Osteoblast (primary cell): Measurements from ENCODE around the gene UBD. TPM values are rescaled to one million over a fixed set of nuclear protein-coding genes. Genes with fewer than 3 reads are reported as not detected.

ENCODE experiments used
- DNase-seq: peaks from one replicate; pipeline ENCODE4 v3.0.0; 2011; ENCODE audit warnings: low spot score, mixed read lengths; ENCODE audit not compliant: insufficient read length; ENCODE audit errors: missing footprints
- H2AFZ ChIP-seq: 2 replicates; pipeline ENCODE4 v1.6.0; 2011; ENCODE audit warnings: mild to moderate bottlenecking, low read length
- H3K27ac ChIP-seq: 2 replicates; pipeline ENCODE4 v1.5.1; 2011; ENCODE audit warnings: mild to moderate bottlenecking, low read depth, low read length, moderate library complexity
- H3K27me3 ChIP-seq: 2 replicates; pipeline ENCODE4 v1.6.0; 2012; ENCODE audit warnings: mild to moderate bottlenecking, control low read depth, inconsistent platforms, low read length, moderate library complexity; ENCODE audit not compliant: insufficient read depth
- H3K36me3 ChIP-seq: 2 replicates; pipeline ENCODE4 v1.5.1; 2011; ENCODE audit warnings: mild to moderate bottlenecking, low read length, control low read depth, moderate library complexity; ENCODE audit not compliant: insufficient read depth
- H3K4me1 ChIP-seq: 2 replicates; pipeline ENCODE4 v1.5.1; 2011; ENCODE audit warnings: mild to moderate bottlenecking, low read length, control low read depth, moderate library complexity; ENCODE audit not compliant: insufficient read depth
- H3K4me2 ChIP-seq: 2 replicates; pipeline ENCODE4 v1.6.0; 2011; ENCODE audit warnings: mild to moderate bottlenecking, low read length; ENCODE audit not compliant: insufficient read depth
- H3K4me3 ChIP-seq: fragments of 200-600 bp; sonication (generic); 3 replicates; pipeline ENCODE4 v1.5.1; 2012; ENCODE audit warnings: mild to moderate bottlenecking, low read length, inconsistent platforms; ENCODE audit not compliant: insufficient read depth
- H3K79me2 ChIP-seq: 2 replicates; pipeline ENCODE4 v1.6.0; 2012; ENCODE audit warnings: mild to moderate bottlenecking, low read length, control low read depth, inconsistent platforms; ENCODE audit not compliant: insufficient read depth
- H3K9me3 ChIP-seq: 2 replicates; pipeline ENCODE4 v1.5.1; 2011; ENCODE audit warnings: low read depth, low read length, control low read depth
- H4K20me1 ChIP-seq: 2 replicates; pipeline ENCODE4 v1.6.0; 2012; ENCODE audit warnings: mild to moderate bottlenecking, low read length, control low read depth; ENCODE audit not compliant: insufficient read depth
- total RNA-seq: library from RNA; depleted of rRNA; stranded (reverse); fragments of >200 nt; gene quantifications from 2 replicates; pipeline ENCODE4 v1.2.3, GENCODE V29; 2012
- TF ChIP-seq, protein P1 (sequence below): IDR thresholded peaks from 2 replicates; pipeline ENCODE4 v1.5.1; 2011; ENCODE audit warnings: mild to moderate bottlenecking, low read depth, low read length, moderate library complexity; ENCODE audit errors: extremely low read depth

The UBD gene
- total RNA-seq, 1 donor = not detected

DNA sequence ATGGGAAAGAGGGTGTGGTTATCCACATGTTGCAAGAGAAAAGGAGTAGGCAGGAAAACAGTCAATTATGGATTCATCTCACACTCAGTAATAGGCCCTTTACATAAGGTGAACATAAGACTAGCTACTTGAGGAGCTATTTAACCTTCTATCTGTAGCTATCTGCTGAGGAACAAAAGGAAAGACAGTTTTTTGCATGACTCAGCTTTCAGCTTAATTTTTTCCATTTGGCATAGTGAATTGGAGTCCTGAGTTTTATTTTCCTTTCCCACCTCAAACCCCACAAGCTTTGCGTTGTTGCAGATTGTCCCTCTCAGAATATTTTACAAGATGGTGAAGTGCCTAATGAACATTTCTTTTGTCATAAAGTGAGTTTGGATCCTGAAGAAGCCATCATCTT, 32.4 kb downstream of the UBD start:
- no peaks in the 10 kb centered on the region for H3K4me1 ChIP-seq
- H3K4me3 ChIP-seq = no peak overlapping the region
- H3K9me3 ChIP-seq = no peaks in the 10 kb centered on the region
- no peaks in the 10 kb centered on the region for H3K79me2 ChIP-seq
- H3K4me2 ChIP-seq = no peak overlapping the region
- no peak overlapping the region for H2AFZ ChIP-seq
- H3K27ac ChIP-seq = no peak overlapping the region
- DNase-seq = no peak
- no peaks in the 10 kb centered on the region for H3K36me3 ChIP-seq
- H4K20me1 ChIP-seq = no peaks in the 10 kb centered on the region
- H3K27me3 ChIP-seq = no peaks in the 10 kb centered on the region
- TF ChIP-seq, protein P1, sequence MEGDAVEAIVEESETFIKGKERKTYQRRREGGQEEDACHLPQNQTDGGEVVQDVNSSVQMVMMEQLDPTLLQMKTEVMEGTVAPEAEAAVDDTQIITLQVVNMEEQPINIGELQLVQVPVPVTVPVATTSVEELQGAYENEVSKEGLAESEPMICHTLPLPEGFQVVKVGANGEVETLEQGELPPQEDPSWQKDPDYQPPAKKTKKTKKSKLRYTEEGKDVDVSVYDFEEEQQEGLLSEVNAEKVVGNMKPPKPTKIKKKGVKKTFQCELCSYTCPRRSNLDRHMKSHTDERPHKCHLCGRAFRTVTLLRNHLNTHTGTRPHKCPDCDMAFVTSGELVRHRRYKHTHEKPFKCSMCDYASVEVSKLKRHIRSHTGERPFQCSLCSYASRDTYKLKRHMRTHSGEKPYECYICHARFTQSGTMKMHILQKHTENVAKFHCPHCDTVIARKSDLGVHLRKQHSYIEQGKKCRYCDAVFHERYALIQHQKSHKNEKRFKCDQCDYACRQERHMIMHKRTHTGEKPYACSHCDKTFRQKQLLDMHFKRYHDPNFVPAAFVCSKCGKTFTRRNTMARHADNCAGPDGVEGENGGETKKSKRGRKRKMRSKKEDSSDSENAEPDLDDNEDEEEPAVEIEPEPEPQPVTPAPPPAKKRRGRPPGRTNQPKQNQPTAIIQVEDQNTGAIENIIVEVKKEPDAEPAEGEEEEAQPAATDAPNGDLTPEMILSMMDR = no peak

DNA sequence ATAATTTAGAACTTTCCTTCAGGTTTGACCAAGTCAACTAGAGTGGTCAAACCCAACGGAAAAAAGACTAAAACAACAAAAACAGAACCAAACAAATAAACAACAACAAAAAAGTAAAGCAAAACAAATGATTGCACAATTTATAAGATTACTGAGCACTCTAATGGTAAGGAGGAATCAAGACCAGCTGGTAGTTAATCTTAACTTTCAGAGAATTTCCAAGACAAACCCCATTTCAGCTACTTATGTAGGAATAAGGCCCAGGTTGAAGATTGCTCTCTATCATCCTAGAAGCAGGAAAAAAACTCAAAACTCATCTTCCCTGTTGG, 34.3 kb downstream of the UBD start:
- no peaks in the 10 kb centered on the region for H3K9me3 ChIP-seq
- TF ChIP-seq, protein P1 = no peak
- H3K27me3 ChIP-seq = no peaks in the 10 kb centered on the region

GRCh38 chr6:29524444-29525310, 34.9 kb downstream of the UBD start:
- no peaks in the 10 kb centered on the region for H4K20me1 ChIP-seq
- DNase-seq = no peak
- no peaks in the 10 kb centered on the region for H3K36me3 ChIP-seq
- no peaks in the 10 kb centered on the region for H3K27me3 ChIP-seq
- no peak overlapping the region for H3K4me3 ChIP-seq
- no peaks in the 10 kb centered on the region for H3K79me2 ChIP-seq
- no peak overlapping the region for H3K27ac ChIP-seq
- TF ChIP-seq, protein P1 = no peak
- H3K4me1 ChIP-seq = no peaks in the 10 kb centered on the region
- H3K9me3 ChIP-seq = no peaks in the 10 kb centered on the region
- H2AFZ ChIP-seq = no peak overlapping the region
- no peak overlapping the region for H3K4me2 ChIP-seq

More for the DNA sequence above, 34.3 kb downstream of the UBD start:
- Histone ChIP-seq H2AFZ (no peak overlapping the region), H3K4me1 (no peaks in the 10 kb centered on the region), H4K20me1 (no peaks in the 10 kb centered on the region), H3K4me2 (no peak overlapping the region), H3K36me3 (no peaks in the 10 kb centered on the region), H3K4me3 (no peak overlapping the region), H3K27ac (no peak overlapping the region), H3K79me2 (no peaks in the 10 kb centered on the region)
- no peak for DNase-seq

DNA sequence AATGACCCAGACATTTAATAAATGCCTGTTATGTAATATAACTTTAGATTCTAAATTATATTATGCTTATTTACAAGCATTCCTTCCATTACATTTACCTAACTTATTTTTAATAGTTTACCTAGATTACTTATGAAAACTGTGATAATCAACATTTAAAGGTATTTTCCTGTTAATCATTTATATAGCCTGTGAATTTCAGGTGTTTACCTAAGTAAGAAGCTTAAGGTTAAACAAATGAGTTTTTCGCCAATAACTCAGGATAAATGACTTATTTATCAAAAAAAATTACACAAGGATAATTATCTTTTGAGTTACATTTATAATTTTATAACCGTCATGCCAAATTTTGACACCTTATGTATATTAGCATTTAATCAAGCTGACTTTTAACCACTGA, 35.5 kb downstream of the UBD start:
- TF ChIP-seq, protein P1 = no peak
- no peaks in the 10 kb centered on the region for H3K4me1 ChIP-seq
- H3K27me3 ChIP-seq = no peaks in the 10 kb centered on the region
- H3K4me3 ChIP-seq = no peak overlapping the region
- H3K4me2 ChIP-seq = no peak overlapping the region
- no peaks in the 10 kb centered on the region for H4K20me1 ChIP-seq
- no peak for DNase-seq
- H3K79me2 ChIP-seq = no peaks in the 10 kb centered on the region
- no peak overlapping the region for H3K27ac ChIP-seq
- no peaks in the 10 kb centered on the region for H3K9me3 ChIP-seq
- H2AFZ ChIP-seq = no peak overlapping the region
- H3K36me3 ChIP-seq = no peaks in the 10 kb centered on the region
